ENCODE results near the gene ESYT2.
A peak's percentile ranks its signal among the peaks of the same experiment; 100 is the strongest.

The ESYT2 gene

DNA sequence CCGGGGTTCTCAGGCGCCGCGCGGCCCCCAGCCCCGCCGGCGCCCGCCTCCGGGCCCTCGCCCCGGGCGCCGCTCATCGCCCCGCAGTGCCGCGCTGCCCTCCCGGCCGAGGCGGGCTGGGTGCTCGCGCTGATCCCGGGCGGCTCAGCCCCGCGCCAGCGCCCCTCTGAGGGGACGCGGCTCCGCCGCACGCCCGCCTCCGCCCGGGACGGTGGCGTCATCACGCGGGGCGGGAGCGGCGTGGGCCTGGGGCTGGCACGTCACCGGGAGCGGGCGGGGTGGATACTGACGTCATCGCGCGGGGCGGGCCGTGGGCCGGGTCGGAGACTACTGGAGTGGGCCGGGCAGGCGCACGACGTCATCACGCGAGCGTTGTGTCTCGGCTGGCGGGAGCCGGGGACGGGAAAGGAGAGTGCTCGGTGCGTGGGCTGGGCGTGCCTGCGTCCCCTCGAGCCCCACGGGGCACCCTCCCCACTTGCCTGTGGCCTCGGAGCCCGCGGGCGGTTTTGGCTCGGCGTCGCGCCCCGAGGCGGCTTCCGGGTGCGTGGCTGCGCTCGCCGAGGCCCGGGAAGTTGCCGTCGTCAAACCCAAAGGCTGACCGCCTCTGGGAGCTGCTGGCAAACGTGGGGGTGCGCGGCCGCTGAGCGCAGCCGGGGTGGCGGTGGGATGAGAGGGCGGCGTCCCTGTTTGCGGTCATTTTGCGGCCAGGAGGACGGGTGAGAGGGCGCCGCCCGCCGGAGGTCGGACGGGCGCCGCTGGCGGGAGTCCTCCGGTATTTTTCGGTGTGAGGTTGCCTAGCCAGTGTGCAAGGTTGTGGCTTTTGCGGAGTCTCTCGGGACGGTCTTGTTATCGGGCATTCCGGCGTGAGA is at the start of gene ESYT2:
TSS of gene ESYT2 (minus strand) at position 168 of the 869 bp plus-strand sequence. CDS start at position 77, 91 bp downstream.
- peak; percentile 82 to 100 (median 96) for DNase-seq

DNA sequence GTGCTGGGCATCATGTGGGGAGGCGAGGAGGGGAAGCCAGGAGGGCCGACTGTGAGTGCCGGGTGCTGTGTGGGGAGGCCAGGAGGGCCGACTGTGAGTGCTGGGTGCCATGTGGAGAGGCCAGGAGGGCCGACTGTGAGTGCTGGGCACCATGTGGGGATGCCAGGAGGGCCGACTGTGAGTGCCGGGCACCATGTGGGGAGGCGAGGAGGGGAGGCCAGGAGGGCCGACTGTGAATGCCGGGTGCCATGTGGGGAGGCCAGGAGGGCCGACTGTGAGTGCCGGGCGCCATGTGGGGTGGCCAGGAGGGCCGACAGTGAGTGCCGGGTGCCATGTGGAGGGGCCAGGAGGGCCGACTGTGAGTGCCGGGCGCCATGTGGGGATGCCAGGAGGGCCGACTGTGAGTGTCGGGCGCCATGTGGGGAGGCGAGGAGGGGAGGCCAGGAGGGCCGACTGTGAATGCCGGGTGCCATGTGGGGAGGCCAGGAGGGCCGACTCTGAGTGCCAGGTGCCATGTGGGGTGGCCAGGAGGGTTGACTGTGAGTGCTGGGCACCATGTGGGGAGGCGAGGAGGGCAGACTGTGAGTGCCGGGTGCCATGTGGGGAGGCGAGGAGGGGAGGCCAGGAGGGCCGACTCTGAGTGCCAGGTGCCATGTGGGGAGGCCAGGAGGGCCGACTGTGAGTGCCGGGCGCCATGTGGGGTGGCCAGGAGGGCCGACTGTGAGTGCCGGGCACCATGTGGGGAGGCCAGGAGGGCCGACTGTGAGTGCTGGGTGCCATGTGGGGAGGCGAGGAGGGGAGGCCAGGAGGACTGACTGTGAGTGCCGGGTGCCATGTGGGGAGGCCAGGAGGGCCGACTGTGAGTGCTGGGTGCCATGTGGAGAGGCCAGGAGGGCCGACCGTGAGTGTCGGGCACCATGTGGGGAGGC is 49.1 kb upstream of the ESYT2 start:
- peak in 53 of 56 donors; percentile 19 to 98 (median 82) for DNase-seq

DNA sequence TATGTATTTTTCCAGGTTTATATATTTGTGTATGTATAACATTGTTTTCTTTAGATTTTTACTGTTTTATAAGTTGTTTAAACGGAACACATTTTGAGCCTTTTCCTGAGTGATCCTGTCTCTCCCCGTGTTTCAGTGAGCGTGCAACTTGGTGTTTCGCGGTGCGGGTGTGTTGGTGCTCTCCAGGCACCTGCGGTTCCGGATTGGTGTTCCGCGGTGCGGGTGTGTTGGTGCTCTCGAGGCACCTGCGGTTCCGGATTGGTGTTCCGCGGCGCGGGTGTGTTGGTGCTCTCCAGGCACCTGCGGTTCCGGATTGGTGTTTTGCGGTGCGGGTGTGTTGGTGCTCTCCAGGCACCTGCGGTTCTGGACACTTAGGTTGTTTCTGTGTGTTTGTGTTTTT is 47.7 kb upstream of the ESYT2 start:
- no peak for DNase-seq

GRCh38 chr7:158869876-158870275 is 40.6 kb upstream of the ESYT2 start:
- no peak for DNase-seq

- DNase-seq: no peak
Observed at GRCh38 chr7:158868764-158869410, 39.6 kb upstream of the ESYT2 start.

DNA sequence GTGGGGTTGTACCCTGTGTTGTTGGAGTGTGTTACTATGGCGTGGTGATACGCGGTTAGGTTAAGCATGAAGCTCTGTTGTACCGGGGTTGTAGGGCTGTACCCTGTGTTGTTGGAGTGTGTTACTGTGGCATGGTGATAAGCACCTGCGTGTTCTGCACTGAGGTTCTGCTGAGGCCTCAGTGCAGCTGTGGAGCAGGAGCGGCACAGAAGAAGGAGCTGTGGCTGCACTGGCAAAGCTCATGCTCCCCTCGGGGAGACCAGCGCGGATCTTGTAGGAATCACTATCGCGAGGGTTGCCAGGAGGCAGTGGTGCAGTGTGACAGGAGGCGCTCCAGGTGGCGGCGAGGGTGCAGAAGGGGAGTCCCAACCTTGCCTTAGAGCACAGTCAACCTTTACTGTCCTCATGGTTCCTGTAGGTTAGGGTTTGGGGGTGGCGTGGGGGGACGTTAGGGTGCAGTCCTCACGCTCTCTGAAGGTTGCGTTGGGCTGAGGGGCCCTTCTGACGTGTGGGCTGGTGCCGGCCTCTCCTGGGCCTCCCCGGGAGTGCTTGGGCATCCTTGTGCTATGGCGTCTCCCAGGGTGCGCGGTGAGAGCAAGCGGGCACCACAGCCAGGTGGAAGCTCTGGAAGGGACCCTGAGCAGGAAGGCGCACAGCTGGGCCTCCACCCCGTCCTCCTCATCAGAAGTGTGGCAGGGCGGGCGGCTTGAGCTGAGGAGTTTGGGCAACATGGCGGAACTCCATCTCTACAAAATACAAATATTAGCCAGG is 38.1 kb upstream of the ESYT2 start:
- no peak for DNase-seq

GRCh38 chr7:158865977-158866376 is 36.7 kb upstream of the ESYT2 start:
- no peak for DNase-seq

DNA sequence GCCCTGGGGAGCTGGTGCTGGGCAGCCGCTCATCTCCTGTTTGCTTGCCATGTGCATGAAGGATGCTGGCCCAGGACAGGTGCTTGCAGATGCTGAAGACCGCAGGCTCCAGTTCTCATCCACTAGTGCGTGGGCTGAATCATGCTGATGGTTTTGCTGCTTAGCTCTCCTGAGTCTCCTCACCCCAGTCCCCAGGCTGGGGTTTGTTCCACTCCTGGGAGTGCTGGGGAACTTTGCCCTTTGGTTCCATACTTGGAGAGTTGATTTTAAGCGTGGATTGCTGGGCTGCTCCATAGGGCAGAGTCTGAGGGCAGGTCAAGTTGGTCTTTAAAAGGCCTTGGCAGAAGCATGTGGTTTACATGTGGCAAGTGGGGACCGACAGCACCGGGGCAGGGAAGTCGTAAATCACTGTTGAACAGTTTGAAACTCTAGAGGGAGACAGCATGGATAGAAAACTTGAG is 36.2 kb upstream of the ESYT2 start:
- DNase-seq: no peak

GRCh38 chr7:158864833-158865232 is 35.5 kb upstream of the ESYT2 start:
- DNase-seq: no peak

- no peak for DNase-seq
Observed at GRCh38 chr7:158864507-158864820, 35.2 kb upstream of the ESYT2 start.

GRCh38 chr7:158863611-158864506 is 34.5 kb upstream of the ESYT2 start:
- DNase-seq: peak in 16 of 56 donors; percentile 7 to 89 (median 34)

- DNase-seq: peak in 2 of 56 donors; percentile 39 to 56
Observed at GRCh38 chr7:158862985-158863610, 33.8 kb upstream of the ESYT2 start.

DNA sequence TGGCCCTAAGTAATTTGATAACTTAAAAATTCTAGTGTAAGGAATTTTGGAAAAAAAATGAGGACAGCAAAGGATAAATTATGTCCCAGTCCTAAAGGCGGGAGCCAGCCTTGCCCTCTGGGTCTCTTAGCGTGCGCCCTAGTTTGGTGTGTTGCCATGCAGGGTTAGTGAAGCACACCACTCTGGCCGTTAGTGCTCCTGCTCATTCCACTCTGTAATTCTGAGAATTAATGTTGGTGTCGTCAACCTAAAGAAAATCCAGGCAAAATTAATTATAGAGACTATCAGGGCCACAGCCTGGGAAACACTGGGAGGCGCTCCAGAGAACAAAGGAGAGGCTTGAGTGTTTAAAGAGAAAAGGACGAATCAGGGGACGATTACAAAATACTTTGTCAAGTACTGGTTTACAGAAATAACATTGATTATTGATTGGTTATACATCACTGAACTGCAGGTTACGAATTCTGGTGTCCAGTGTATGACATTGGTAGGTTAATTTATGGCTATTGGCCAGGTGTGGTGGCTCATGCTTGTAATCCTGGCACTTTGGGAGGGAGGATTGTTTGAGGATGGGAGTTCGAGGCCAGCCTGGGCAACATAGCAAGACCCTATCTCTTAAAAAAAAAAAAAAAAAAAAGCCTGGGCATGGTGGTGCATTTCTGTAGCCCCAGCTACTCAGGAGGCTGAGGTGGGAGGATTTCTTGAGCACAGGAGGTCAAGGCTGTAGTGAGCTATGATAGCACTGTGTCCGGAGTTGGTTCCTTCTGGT is 32.8 kb upstream of the ESYT2 start:
- DNase-seq: no peak

GRCh38 chr7:158861004-158861787 is 31.9 kb upstream of the ESYT2 start:
- DNase-seq: no peak

DNA sequence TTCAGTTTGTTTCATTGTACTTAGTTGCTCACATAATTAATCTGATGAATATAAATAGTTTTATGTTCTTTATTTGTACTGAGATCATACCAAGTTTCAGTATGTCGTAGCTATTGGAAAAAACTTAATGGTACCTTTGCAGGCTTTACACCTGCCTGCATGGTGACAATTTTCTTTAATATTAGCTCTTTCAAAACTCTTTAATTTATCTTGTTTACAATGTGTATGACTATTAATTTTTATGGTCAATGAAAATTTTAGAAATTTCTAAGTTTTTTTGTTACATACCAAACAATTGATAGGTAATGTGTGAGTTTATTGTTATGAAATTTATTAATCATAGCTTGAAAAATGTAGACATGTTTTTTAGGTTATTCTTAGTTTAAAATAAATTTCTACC is 31.1 kb upstream of the ESYT2 start:
- DNase-seq: no peak

DNA sequence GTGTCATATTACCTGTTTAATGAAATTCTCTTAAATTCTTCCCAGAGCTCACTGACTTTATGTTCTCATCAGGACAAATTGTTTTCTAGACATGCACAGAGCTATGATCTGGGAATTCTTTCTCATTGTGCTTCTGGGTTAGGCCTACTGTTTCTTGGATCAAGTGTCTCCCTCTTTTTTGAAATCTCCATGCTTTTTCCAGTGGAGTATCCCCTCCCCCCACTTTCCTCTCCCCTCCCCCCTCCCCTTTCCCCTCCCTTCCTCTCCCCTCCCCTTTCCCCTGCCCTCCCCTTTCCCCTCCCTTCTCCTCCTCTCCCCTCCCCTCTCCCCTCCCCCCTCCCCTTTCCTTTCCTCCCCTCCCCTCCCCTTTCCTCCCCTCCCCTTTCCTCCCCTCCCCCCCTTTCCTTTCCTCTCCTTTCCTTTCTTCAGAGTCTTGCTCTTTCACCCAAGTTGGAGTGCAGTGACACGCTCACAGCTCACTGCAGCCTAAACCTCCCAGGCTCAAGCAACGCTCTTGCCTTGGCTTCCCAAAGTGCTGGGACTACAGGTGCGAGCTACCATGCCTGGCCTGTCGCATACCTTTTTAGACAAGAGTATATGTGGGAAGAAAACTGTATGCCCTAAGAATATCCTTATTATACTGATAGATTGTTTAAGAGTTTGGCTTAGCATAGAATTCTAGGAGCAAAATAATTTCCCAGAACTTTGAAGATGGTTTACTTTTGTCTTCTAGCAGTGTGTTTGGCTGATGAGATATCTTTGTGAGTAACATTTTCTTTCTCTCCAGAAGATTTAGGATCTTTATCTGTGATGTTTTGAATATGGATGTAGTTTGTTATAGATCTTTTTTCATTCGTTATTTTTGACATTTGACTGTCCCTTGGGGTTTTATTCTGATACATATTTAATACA is 29.5 kb upstream of the ESYT2 start:
- no peak for DNase-seq
